NCI-H1436 (cell line): ENCODE measurements around the gene PRMT3.
"Not testable (repeated sequence)": the region's sequence is repeated elsewhere in the genome, so short reads cannot be mapped to it uniquely, and the experiment has no call there.

Source experiments
- DNase-seq: peaks from one replicate; lab custom pipeline; 2025; lab: John Stamatoyannopoulos, UW

PRMT3 gene

DNA sequence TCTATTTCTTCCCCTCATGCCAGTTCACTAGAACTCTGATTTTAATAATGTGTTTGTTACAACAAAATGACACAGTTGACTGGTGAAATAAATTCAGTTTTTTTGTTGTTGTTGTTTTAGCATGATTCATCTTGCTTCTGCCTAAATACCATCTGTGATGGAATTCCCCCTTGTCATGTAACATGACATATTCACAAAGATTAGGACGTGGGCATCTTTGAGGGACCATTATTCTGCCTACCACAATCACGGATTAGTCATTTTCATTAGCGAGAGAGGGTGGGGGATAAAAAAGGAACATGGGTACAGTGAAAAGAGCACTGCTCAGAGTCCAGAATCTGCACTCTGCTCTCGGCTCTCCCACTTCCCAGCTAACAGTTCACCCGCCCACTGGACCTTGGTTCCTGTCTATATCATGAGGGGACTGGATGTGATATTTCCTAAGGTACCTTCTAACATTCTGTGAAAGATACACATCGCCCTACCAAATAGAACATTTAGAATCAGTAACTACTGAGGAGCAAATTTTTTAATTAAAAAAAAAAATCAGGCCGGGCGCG is 12.7 kb upstream of the PRMT3 start:
- DNase-seq: no peak

DNA sequence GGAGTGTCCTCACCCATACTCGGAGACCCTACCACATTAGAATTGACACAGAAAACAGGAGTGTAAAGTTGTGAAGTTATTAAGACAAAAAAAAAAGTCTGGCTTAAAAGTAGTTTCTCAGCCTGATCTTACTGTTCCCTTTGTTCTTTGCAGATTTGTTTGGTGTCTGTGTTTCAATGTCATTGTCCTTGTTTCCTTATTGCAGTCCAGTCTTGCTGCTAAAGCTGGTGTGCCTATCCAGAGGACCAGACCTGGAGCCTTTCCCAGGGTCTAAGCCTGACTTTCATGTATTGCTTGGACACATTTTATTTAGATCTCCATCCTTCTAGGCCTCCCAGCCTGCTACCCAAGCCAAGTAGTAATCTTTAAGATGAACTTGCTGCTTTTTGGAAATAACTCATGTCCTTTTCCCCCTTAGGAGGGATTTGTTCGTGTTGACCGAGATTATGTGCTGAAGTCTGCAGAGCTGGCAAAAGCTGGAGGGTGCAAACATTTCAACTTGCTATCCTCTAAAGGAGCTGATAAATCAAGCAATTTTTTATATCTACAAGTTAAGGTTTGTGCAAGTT is 11.3 kb upstream of the PRMT3 start:
- no peak for DNase-seq

DNA sequence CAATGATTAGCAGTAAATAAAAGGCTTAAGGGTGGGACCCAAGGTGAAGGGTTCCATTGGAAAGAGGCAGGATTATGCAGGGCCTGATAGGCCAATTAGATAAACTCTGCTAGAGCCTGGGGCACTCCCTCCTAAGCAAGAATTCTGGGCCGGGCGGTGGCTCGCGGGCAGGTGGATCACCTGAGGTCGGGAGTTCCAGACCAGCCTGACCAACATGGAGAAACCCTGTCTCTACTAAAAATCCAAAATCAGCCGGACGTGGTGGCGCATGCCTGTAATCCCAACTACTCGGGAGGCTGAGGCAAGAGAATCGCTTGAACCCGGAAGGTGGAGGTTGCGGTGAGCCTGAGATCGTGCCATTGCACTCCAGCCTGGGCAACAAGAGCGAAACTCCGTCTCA is 1.5 kb upstream of the PRMT3 start:
- not testable (repeated sequence) for DNase-seq

DNA sequence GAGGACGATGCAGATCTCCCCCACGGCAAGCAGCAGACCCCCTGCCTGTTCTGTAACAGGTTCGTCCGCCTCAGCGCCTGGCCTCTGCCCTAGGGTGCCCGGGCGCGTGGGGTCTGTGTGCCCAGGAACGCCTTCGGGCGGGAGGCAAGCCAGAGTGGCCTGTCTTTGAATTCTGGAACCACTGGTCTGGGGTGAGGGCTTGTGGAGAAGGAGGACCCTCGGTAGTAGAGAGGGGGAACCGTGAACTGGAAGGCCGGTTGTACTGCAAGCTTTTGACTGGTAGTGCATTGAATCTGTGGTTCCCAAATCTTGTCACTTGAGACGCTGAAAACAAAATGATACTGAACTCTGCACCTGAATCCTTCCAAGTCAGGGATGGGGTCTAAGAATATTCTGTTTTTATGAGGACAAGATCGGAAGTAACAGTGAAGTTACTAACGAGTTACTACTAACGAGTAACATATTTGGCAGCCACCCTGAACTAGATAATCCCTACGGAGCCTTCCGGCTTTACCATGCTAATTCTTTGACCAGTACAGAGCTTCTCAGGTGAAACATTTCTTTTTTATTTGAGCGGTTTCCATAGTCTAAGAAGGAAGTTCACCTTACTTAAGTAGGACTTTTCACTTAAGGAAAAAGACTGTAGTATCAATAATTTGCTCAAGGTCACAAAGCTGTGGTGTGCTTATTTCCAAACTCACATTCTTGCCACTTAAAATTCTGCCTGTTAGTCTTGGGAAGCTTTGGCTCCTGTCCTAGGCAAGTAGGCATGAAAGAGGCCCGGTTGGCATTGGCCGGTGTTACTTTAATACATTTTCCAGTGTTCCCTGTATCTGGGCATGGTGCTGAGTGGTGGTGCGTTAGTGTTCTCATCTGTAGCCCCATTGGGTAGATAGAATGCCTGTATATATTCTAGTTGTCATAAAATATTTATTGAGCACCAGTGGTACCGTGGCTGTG is 860 bp downstream of the PRMT3 start:
- DNase-seq: no peak

DNA sequence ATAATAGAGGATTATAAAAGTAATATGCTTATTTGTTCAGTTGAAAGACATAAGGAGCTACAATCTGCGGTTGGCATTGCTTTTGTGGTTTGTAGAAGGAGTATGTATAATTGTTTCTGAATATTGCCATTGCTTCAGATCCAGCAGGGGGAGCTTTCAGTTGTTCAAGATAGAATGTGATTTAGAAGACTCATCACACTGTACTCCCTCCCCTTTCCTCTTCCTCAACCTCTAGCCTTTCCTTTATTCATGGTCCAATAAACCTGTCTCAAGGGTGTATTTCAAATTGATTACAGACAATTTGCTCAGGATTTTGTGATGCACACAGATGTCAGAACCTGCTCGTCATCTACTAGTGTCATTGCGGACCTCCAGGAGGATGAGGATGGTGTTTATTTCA is 9.8 kb downstream of the PRMT3 start:
- DNase-seq: peak; percentile 76

DNA sequence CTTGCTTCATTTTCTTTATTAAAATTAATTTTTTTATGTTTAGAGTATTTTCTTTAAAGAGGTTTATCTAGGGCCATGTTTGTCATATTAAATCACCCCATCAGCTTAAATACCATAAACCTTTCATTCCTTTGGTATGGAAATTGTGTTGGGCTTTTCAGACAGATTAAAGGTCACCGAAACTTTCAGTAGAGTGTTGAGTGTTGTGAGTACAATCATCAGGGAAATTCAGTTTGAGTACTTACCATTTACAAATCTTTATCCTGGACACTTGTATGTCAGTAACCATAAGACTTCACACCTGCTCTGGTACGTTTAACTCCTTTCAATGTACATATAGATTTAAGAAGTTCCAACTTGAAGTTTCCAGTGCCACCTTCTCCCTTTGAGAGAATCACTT is 12.0 kb downstream of the PRMT3 start:
- no peak for DNase-seq

DNA sequence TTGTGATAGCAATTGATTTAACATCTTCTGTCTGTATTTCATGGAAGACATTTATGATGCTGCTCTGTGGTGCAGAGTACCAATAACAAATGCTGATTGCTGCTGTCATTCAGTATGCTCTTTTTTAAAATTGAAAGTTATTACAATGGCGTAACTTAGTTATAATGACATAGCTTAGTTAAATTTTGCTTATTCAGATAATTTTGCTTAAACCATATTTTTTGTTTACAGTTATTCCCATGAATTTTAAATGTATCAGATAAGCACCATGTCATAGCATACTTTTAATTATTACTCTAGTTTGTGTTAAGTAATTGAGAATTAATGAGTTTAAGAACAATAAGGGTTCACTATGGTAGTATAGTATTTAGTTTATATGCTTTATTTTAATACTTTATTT is 15.5 kb downstream of the PRMT3 start:
- DNase-seq: no peak

DNA sequence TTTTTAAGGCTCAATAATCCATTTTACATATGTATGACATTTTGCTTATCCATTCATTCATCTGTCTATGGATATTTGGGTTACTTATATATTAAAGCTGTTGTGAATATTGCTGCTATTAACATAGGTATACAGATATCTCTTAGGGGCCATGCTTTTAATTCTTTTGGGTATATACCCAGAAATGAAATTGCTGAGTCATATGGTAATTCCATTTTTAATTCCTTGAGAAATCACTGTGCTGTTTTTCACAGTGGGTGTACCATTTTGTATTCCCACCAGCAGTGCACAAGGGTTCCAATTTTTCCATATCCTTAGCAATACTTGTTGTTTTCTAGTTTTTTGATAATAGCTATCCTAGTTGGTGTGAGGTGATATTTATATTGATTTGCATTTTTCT is 19.0 kb downstream of the PRMT3 start:
- DNase-seq: no peak

DNA sequence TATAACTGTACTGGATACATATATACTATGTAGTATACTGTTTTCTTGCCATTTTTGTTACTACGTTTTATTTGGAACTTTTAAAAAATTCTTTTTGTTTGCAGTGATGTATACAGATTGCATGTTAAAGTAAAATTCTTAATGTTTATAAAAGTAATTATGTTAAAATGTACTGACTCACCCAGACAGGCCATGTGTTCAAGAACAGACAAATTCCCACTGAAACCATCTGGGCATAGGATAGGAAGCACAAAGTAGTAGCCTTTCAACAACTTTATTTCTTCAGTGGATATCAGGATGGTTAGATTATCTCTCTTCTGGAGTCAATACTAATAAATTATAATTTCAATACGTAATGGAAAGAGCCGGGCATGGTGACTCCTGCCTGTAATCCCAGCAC is 19.8 kb downstream of the PRMT3 start:
- no peak for DNase-seq

DNA sequence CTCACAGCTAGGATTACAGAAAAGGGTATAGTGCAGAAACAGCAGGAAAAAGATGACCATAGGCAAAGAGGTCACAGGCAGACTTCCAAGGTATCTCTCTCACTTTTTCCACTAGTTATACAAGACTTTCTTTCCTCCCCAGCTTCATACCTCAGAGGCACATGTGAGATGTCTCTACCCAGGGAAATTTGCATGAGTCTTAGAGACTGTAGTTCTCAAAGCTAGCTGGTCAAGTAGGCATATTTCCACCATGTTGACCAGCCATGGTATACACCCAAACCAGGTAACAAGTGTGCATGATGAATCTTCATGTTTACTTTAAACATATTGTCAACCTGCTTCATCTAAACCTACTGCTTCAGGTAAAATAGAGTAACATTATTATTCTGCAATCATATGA is 27.9 kb downstream of the PRMT3 start:
- DNase-seq: no peak

DNA sequence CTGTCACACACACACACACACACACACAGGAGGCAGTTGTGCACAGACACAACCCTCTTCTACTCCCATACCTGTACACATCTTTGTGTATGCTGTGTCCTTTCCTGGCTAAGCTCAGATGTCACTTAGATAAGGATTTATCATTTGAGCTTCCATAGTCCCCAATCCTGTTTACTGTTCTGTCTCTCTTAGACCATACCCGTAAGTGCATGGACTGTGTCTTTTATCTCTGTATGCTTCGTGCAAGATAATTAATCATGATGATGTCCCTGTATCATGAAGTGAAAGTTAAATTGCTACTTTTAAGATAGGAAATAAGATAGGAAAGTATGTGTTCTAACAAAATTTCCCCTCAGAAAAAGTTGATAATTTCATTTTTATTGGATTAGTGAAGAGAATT is 30.3 kb downstream of the PRMT3 start:
- no peak for DNase-seq

DNA sequence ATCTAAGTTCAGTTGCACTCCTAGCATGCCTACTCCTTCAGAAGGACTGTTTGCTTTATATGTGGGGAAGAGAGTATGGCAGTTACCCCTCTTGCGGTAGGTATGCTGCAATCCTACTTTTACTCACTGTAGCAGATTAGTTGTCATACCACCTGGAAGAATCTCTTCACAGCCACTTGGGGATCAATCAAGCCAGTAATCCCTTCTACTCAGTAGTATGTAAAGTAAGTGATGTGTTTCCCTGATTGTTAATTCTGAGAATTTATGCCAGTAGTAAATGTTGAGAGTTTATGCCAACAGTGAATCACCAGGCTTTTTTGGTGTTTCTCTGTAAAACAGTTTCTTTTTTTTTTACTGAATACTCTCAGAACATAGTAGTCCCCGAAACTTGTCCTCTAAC is 34.4 kb downstream of the PRMT3 start:
- DNase-seq: no peak

DNA sequence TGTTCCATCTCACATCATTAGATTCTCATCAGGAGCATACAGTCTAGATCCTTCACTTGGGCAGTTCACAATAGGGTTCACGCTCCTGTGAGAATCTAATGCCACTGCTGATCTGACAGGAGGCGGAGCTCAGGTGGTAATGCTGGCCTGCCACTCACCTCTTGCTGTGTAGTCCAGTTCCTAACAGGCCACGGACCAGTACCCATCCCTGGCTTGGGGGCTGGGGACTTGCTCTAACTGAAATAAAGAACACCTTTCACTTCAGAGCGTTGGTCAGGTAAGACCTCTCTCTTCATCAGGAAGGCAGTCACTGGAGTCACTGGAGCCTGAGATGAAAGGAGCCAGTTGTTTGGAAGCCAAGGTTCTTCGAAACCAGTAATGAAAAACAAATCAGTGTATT is 41.7 kb downstream of the PRMT3 start:
- no peak for DNase-seq

DNA sequence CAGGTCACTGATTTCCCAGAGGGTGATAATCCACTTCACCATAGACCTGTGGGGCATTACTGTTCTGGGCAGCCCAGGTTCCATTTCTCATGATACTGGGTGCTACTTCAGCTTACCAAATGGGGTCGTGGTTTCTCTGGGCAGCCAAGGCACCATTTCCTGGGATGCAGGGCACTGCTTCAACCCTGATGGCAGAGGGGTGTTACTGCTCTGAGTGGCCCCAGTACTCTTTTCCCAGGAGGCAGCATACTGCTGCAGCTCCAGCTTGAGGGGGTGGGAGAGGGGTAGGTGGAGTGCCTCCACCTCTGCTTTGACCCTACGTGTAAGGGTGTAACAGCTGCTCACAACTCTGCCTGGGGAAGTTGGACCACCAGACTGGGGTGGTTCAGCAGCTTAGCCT is 51.1 kb downstream of the PRMT3 start:
- no peak for DNase-seq

DNA sequence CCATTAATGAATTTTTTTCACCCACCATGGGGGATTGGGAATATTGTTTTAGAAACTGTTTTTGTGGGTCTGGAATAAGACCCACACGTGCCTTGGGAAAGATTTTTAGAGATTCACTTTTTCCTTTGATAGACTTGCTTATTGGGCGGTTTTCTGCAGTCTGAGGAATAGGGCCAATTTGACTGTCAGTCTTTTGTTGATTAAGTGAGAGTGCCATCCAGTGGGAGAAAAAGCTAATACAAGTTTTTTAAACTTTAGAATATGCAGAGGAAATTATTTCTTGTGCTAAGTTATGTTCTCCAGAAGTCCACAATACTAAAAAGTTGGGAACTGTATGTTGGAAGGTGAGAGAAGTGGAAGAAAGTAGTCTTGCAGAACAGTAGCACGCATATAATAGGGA is 56.1 kb downstream of the PRMT3 start:
- DNase-seq: no peak

DNA sequence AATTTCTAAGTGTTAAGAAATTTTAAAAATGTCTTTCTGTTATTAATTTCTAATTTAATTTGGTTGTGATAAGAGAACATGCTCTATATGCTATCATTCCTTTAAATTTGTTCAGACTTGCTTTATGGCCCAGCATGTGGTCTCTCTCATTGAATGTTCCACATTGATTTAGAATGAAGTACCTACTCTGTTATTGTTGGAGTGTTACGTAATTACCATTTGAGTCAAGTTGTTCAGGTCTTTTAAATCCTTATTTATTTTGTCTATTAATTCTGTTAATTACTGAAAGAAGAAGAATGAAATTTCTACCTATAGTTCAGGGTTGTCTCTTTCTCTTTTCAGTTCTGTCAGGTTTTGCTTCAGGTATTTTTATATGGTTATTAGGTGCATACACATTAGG is 57.0 kb downstream of the PRMT3 start:
- no peak for DNase-seq

DNA sequence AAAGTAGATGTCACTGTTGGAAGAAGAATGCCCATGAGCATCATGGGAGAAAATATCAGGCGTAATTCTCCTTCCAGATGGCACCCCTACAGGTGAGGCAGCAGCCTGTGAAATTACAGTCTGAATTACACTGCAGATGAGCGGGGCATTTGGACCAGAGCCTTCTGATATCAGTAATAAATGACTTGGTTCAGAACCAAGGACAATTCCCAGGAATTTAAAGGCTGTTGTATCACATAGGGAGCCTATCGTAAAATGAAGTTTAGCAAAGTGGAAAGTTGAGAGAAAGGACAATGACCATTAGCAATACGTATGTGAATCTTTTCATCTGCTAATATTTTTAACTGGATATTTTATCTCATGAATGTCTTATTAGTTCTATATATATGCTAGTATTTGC is 61.3 kb downstream of the PRMT3 start:
- DNase-seq: no peak

DNA sequence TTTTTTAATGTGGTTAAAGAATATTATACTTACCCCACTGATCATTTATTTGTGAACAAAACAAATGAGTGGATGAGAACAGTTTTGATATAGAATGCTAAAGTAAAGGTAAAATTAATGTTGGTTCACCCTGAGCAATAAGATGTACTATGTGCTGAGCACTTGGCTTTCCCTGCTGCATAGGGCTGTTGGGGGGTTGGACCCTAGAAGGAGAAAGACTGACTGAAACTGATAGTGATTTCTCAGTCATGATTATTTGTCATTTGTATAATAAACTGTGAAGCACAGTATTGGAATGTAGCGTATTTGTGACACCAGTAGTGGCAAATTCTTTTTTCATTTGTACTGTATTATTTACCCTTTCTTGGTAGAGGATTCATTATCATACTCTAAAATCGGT is 63.3 kb downstream of the PRMT3 start:
- no peak for DNase-seq

DNA sequence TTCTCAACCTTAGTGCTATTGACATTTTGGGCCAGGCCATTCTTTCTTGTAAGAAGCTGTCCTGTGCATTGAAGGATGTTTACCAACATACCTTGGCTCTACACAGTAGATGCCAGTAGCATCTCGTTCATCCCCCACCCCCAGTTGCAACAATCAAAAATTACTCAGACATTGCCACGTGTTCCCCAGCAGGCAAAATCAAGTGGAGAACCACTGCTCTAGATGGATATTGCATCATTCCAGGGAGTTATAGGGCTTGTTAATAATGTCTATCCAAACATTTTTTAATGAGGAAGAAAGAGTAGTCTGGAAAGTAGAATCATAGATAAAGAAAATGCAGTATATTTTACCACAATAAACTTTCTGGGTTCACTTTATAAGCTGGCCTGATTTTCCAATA is 64.1 kb downstream of the PRMT3 start:
- DNase-seq: no peak

DNA sequence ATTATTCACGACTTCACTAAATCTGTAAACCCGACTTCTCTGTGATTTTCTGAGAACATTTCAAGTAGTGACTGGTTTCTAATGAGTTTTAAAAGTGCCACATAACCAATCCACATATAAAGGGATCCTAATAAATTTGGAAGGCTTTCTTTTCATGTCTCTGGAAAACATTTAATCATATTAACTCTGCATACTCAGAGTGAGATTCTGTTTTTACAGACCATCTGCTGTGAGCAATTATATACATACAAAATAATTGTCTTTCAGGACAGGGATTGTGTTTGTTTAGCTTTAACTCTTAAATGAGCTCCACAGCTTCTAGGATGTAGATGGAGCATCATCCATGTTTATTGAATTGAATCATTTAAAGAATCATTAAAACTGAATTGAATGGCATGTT is 65.1 kb downstream of the PRMT3 start:
- DNase-seq: no peak

DNA sequence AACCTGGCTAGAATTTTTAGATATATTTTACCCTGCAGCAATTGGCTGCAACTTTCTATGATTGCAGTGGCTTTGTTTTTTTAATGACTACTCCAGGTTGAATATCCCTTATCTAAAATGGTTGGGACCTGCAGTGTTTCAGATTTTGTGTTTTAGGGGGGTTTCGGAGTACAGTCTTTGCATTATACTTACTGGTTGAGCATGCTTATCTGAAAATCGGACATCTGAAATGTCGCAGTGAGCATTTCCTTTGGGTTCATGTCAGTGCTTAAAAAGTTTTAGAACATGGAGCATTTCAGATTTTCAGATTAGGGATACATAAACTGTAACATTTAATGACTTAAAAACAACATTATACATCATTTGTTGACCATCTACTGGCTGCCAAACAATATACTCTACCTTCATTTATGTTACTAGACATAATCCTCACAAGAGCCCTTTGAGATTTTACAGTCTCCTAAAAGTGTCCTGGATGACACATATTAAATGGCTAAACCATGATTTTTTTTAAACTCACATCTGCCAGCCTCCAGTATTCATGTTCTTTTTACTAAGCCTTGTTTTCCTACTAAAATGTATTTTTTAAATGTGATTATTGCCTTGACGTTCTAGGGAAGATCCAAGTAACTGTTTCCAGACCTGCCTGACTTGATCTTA is 66.3 kb downstream of the PRMT3 start:
- no peak for DNase-seq

DNA sequence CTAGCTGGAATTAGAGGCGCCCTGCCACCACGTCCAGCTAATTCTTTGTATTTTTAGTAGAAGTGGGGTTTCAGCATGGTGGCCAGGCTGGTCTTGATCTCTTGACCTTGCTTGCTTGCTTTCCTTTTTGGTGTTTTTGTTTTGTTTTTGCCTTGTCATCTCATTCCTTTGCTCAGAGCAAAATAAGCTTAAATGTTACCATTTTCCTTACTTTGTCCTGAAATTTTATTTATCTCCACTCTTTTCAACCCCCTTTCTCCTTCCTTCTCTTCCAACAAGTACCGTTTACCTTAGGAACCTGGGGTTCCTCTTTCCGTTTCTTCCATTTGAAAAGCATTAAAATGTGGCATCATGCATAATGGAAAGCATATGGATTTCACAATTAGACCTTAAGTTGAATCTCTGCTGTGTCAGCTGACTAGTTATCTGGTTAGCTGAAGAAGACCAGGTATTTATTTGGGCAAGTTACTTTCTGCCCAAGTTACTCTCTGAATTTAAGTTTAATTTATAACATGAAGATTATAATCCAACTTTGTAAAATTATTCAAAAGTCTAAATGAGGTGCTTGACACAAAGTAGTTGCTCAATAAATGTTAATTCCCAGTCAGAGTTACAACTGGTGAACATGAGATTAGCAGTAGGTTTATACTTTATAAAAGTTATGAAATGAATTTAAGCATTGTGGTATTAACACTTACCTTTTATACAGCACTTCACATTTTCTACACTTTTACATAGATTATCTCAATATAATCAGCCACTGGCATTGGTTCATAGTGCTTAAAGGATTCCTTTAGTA is 69.7 kb downstream of the PRMT3 start:
- no peak for DNase-seq
